ENCODE results near the gene SPIRE1.

The SPIRE1 gene

DNA sequence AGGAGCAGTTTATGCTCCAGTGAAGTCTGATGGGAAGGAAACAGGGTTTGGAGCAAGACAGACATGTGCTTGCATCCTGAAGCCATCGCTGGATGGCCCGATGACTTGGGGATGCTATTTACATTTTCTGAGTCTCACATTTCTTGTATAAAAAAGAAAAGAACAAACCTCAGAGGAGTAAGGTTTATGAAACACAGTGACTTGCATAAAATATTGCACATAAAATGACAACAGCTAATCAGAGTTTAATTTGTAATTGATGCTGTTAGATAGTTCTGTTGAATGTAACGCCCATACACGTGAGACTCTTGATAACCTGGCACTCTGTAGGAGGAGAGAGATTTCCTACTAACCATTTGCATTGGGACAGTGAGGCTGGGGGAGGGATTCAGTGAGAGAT is 233.7 kb downstream of the SPIRE1 start:
- peaks cover 3% of the 10 kb centered on the region for H3K4me1 ChIP-seq (ENCODE audit: low read depth, poor library complexity, severe bottlenecking)
- 0 out of 2 replicates have a peak, but pooled peaks cover 3% of the 10 kb centered on the region for H3K27me3 ChIP-seq (ENCODE audit: insufficient read depth, low read depth)
- no peaks in the 10 kb centered on the region for H4K20me1 ChIP-seq (ENCODE audit: insufficient read depth)
- 0 out of 2 replicates have a peak, but pooled peaks cover 2% of the 10 kb centered on the region for H3K36me3 ChIP-seq (ENCODE audit: insufficient read depth)
- H3K9ac ChIP-seq = no peak overlapping the region
- TF ChIP-seq, protein P1, sequence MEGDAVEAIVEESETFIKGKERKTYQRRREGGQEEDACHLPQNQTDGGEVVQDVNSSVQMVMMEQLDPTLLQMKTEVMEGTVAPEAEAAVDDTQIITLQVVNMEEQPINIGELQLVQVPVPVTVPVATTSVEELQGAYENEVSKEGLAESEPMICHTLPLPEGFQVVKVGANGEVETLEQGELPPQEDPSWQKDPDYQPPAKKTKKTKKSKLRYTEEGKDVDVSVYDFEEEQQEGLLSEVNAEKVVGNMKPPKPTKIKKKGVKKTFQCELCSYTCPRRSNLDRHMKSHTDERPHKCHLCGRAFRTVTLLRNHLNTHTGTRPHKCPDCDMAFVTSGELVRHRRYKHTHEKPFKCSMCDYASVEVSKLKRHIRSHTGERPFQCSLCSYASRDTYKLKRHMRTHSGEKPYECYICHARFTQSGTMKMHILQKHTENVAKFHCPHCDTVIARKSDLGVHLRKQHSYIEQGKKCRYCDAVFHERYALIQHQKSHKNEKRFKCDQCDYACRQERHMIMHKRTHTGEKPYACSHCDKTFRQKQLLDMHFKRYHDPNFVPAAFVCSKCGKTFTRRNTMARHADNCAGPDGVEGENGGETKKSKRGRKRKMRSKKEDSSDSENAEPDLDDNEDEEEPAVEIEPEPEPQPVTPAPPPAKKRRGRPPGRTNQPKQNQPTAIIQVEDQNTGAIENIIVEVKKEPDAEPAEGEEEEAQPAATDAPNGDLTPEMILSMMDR (conservative IDR thresholded peaks at IDR 0.05; ENCODE audit: low read depth, low read length) = no peak
- H3K4me2 ChIP-seq = no peak overlapping the region
- H3K27ac ChIP-seq = no peak overlapping the region
- no peaks in the 10 kb centered on the region for H3K79me2 ChIP-seq (ENCODE audit: insufficient read depth, low read depth)
- no peak overlapping the region for H3K4me3 ChIP-seq (IDR thresholded peaks at IDR 0.05; ENCODE audit: insufficient read depth, low read depth, low read length)
- H2AFZ ChIP-seq (ENCODE audit: low read depth) = no peak overlapping the region

DNA sequence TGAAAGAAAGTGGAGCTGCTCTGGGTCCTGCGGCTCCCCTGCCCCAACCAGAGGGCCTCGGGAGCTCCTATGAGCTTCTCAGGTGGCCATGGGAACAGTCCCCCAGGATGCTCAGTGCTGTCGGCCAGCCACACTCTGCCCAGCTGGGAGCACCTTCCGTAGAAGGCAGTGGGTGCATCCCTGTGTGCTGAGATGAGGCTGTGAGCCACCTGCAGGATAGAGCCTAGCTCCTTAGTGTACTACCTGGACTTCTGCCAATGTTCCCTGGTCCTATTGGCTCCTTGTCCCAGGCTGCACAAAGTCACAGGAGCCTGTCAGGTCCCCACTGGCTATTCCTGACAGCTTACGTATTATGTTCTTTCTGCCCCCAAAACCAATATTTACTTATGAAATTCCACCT is 234.1 kb downstream of the SPIRE1 start:
- Histone ChIP-seq H3K27me3 (ENCODE audit: insufficient read depth, low read depth) (0 out of 2 replicates have a peak, but pooled peaks cover 3% of the 10 kb centered on the region), H3K4me1 (ENCODE audit: low read depth, poor library complexity, severe bottlenecking) (peaks cover 4% of the 10 kb centered on the region), H3K4me2 (no peak overlapping the region), H3K36me3 (ENCODE audit: insufficient read depth) (0 out of 2 replicates have a peak, but pooled peaks cover 2% of the 10 kb centered on the region), H3K79me2 (ENCODE audit: insufficient read depth, low read depth) (peaks cover under 1% of the 10 kb centered on the region; the same call in 1 of the 2 replicates), H3K4me3 (IDR thresholded peaks at IDR 0.05; ENCODE audit: insufficient read depth, low read depth, low read length) (no peak overlapping the region), H2AFZ (ENCODE audit: low read depth) (no peak overlapping the region), H3K9ac (no peak overlapping the region), H4K20me1 (ENCODE audit: insufficient read depth) (no peaks in the 10 kb centered on the region), H3K27ac (no peak overlapping the region)
- TF ChIP-seq, protein P1 (conservative IDR thresholded peaks at IDR 0.05; ENCODE audit: low read depth, low read length) = no peak

DNA sequence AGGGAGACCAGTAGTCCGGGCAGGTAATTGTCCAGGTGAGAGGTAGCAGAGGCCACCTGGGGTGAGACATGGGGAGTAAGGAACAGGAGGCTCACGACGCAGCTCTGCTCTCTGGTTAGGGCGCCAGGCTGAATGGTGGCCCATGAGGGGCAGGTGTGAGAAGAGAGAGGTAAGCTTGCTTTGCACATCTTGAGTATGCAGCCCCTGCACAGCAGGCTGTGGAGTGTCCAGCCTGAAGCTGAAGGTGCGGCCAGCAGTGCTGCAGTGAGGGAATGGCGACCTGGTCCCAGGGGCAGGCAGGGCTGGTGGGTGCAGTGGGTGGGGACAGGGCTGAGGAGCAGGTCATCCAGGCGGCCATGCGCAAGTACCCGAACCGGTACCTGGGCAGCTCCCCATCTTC is 234.5 kb downstream of the SPIRE1 start:
- H3K27me3 ChIP-seq (ENCODE audit: insufficient read depth, low read depth) = 0 out of 2 replicates have a peak, but pooled peaks cover 3% of the 10 kb centered on the region
- no peak overlapping the region for H3K9ac ChIP-seq
- TF ChIP-seq, protein P1 (conservative IDR thresholded peaks at IDR 0.05; ENCODE audit: low read depth, low read length) = no peak
- H3K36me3 ChIP-seq (ENCODE audit: insufficient read depth) = no peaks in the 10 kb centered on the region
- H2AFZ ChIP-seq (ENCODE audit: low read depth) = no peak overlapping the region
- no peak overlapping the region for H3K4me3 ChIP-seq (IDR thresholded peaks at IDR 0.05; ENCODE audit: insufficient read depth, low read depth, low read length)
- no peak overlapping the region for H3K27ac ChIP-seq
- H3K4me1 ChIP-seq (ENCODE audit: low read depth, poor library complexity, severe bottlenecking) = peaks cover 4% of the 10 kb centered on the region
- H3K4me2 ChIP-seq = no peak overlapping the region
- peaks cover 3% of the 10 kb centered on the region; the same call in 1 of the 2 replicates for H3K79me2 ChIP-seq (ENCODE audit: insufficient read depth, low read depth)
- H4K20me1 ChIP-seq (ENCODE audit: insufficient read depth) = no peaks in the 10 kb centered on the region

DNA sequence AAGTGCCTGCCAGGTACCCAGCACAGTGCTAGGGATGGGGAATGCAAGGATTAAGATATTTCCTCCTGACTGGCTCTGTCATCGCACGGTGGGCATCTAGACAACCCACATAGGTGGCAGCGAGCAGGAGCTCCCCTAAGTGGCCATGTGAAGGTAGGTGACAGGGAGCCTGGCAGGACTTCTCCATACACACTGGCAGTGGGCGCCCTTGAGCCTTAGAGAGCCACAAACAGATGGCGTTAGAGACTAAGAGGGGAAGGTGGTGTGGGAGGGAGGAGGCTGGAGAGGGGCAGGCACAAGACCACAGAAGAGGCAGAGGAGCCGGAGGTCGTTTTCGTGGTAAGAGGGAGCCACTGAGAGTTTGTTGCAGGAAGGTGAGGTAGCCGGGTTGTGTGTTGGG is 235.0 kb downstream of the SPIRE1 start:
- Histone ChIP-seq H3K4me1 (ENCODE audit: low read depth, poor library complexity, severe bottlenecking) (peaks cover 4% of the 10 kb centered on the region), H3K27me3 (ENCODE audit: insufficient read depth, low read depth) (0 out of 2 replicates have a peak, but pooled peaks cover 3% of the 10 kb centered on the region), H3K4me2 (no peak overlapping the region), H2AFZ (ENCODE audit: low read depth) (no peak overlapping the region), H3K36me3 (ENCODE audit: insufficient read depth) (no peaks in the 10 kb centered on the region), H3K9ac (no peak overlapping the region), H3K27ac (no peak overlapping the region), H4K20me1 (ENCODE audit: insufficient read depth) (no peaks in the 10 kb centered on the region), H3K79me2 (ENCODE audit: insufficient read depth, low read depth) (peaks cover 3% of the 10 kb centered on the region; the same call in 1 of the 2 replicates), H3K4me3 (IDR thresholded peaks at IDR 0.05; ENCODE audit: insufficient read depth, low read depth, low read length) (no peak overlapping the region)
- TF ChIP-seq, protein P1 (conservative IDR thresholded peaks at IDR 0.05; ENCODE audit: low read depth, low read length) = 0 out of 2 replicates have a peak, but pooled peaks have one; percentile 21

All from KMS-11 (cell line).